ENCODE measurements around the gene BTG2. TPM values are rescaled to one million over a fixed set of nuclear protein-coding genes. Genes with fewer than 3 reads are reported as not detected.

Gene BTG2
- total RNA-seq, 2 donors from 2014 or later = 119 to 164 TPM

- Histone ChIP-seq H3K36me3 (no peaks in the 10 kb centered on the region), H3K4me3 (no peak overlapping the region), H3K9me3 (no peaks in the 10 kb centered on the region), H3K27me3 (replicated peaks; ENCODE audit: insufficient read depth) (no peaks in the 10 kb centered on the region), H3K4me1 (ENCODE audit: control insufficient read depth in 1 of 2, low read depth in 2 of 2) (peaks cover 14 to 40% of the 10 kb centered on the region in 2 donors), H3K27ac (peak overlapping the region; percentile 80 to 83)
- no peak for DNase-seq (ENCODE audit: low spot score)
- ATAC-seq (ENCODE audit: insufficient number of reproducible peaks, low FRiP score, low read depth) = peak; percentile 59
- TF ChIP-seq CTCF (IDR thresholded peaks at IDR 0.05) = no peak
These were observed 11.3 kb downstream of the BTG2 start for GRCh38 chr1:203316626-203317093.

DNA sequence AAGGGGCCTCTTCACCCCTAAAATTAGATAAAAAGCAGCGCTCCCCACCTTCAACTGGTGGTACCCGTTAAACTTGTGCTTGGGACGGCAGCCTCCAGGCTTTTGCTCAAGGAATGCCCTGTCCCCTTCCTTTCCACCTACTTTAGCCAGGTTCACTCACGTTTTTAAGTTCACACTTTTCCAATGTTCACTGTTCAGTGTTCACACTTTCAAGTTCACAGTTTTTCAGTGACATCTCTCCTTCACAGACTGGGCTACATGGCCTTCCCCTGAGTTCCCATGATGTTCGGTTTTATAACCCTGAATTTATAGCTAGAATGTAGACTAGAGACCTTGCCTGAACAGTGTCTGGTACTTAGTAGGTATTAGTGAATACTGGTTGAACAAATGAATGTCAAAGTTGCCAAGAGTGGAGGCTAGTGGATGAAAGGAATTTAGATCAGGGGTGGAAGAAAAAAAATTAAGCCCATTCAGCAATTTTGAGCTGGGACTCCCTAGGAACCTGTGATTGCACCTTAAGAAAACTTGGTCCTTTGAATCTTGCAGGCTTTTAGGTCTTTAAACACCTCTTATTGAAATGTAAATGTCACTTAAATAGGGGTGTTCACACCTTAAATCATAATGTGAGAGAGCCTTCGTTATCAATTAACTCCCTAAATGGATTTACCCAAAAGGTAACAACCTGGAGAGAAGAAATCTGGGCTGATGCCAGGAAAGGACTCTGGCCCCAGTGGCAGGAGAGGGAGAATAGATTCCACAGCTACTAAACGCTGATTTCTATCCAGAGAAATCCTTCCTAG lies 12.3 kb downstream of the BTG2 start:
- Histone ChIP-seq H3K27me3 (replicated peaks; ENCODE audit: insufficient read depth) (no peaks in the 10 kb centered on the region), H3K36me3 (no peaks in the 10 kb centered on the region), H3K4me1 (ENCODE audit: control insufficient read depth in 1 of 2, low read depth in 2 of 2) (peaks cover 20 to 46% of the 10 kb centered on the region in 2 donors), H3K4me3 (no peak overlapping the region), H3K9me3 (no peaks in the 10 kb centered on the region), H3K27ac (peak overlapping the region; percentile 80 to 83)
- DNase-seq (ENCODE audit: low spot score) = no peak
- ATAC-seq (ENCODE audit: insufficient number of reproducible peaks, low FRiP score, low read depth) = no peak
- no peak for TF ChIP-seq CTCF (IDR thresholded peaks at IDR 0.05)

DNA sequence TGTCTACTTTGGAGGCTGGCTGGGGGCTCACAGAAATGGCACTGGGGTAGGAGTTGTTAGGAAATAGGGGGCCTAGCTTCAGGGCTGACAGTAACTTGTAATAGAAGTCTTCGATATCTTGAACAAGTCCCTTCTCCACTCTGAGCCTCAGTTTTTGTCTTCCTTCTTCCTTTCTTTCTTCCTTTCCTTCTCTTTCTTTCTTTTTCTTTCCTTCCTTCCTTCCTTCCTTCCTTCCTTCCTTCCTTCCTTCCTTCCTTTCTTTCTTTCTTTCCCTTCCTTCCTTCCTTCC lies 12.9 kb downstream of the BTG2 start:
- Histone ChIP-seq H3K36me3 (no peaks in the 10 kb centered on the region), H3K27me3 (replicated peaks; ENCODE audit: insufficient read depth) (no peaks in the 10 kb centered on the region), H3K9me3 (no peaks in the 10 kb centered on the region), H3K4me1 (ENCODE audit: control insufficient read depth in 1 of 2, low read depth in 2 of 2) (peaks cover 24 to 51% of the 10 kb centered on the region in 2 donors), H3K27ac (peak overlapping the region; percentile 80 to 83), H3K4me3 (no peak overlapping the region)
- no peak for TF ChIP-seq CTCF (IDR thresholded peaks at IDR 0.05)
- DNase-seq (ENCODE audit: low spot score) (no peak), ATAC-seq (ENCODE audit: insufficient number of reproducible peaks, low FRiP score, low read depth) (no peak)

DNA sequence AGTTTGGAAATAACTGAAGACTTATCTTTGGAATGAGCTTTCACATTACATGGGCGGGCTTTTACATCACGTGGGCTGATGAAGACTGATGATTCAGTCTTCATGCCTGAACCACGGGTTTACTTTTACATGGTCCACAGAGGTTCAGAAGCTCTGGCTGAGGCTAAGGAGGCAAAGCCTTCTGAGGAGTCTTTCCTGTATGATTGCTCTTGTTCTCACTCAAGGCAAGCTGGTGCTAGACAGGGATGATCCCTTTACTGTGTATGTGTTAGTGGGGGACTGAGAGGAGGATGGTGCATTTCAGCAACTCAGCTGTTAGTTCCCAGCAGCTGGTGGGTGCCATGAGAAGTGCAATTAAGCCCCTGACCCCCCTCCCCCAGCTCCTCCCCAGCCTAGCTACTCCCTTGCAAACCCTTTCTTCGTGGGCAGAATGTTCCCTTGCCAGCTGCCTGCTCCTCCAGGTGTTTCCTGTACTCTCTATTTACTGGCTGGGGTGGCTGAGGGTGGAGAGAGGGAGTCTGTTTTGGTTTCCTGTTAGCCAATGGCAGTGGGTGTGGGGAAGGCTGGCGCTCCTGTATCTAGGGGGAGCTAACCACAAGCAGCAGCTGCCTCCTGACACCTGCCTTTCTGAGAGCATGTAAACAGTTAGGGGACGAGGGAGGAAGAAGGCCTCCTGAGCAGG lies 15.4 kb downstream of the BTG2 start:
- no peak for DNase-seq (ENCODE audit: low spot score)
- peaks cover 30 to 72% of the 10 kb centered on the region in 2 donors for H3K4me1 ChIP-seq (ENCODE audit: control insufficient read depth in 1 of 2, low read depth in 2 of 2)
- peak overlapping the region in 1 of 2 donors; percentile 9 for H3K27ac ChIP-seq
- ATAC-seq (ENCODE audit: insufficient number of reproducible peaks, low FRiP score, low read depth) = peak; percentile 19
- H3K36me3 ChIP-seq = no peaks in the 10 kb centered on the region
- H3K4me3 ChIP-seq = no peak overlapping the region
- H3K27me3 ChIP-seq (replicated peaks; ENCODE audit: insufficient read depth) = no peaks in the 10 kb centered on the region
- no peaks in the 10 kb centered on the region for H3K9me3 ChIP-seq
- TF ChIP-seq CTCF (IDR thresholded peaks at IDR 0.05) = no peak

- peaks cover 28 to 68% of the 10 kb centered on the region in 2 donors for H3K4me1 ChIP-seq (ENCODE audit: control insufficient read depth in 1 of 2, low read depth in 2 of 2)
- peak overlapping the region in 1 of 2 donors; percentile 9 for H3K27ac ChIP-seq
- TF ChIP-seq CTCF (IDR thresholded peaks at IDR 0.05) = no peak
- ATAC-seq (ENCODE audit: insufficient number of reproducible peaks, low FRiP score, low read depth) = no peak
- H3K36me3 ChIP-seq = no peaks in the 10 kb centered on the region
- no peak overlapping the region for H3K4me3 ChIP-seq
- H3K9me3 ChIP-seq = no peaks in the 10 kb centered on the region
- DNase-seq (ENCODE audit: low spot score) = no peak
- no peaks in the 10 kb centered on the region for H3K27me3 ChIP-seq (replicated peaks; ENCODE audit: insufficient read depth)
These were observed 16.1 kb downstream of the BTG2 start for GRCh38 chr1:203321273-203322052.
